Fibroblast of lung (primary cell): Measurements from ENCODE around the gene SLC22A4. TPM values are rescaled to one million over a fixed set of nuclear protein-coding genes. Genes with fewer than 3 reads are reported as not detected.

ENCODE experiments used
- DNase-seq, 2 donors: peaks; one replicate each; pipeline versions ENCODE4 v3.0.0 to v3.0.0-alpha.2; 2010; ENCODE audit warnings: low read depth in 2 of 2
- H2AFZ ChIP-seq: 2 replicates; pipeline ENCODE4 v1.5.1; 2012; ENCODE audit warnings: low read length, control low read depth, inconsistent platforms
- H3K27ac ChIP-seq: 2 replicates; pipeline ENCODE4 v1.5.1; 2011; ENCODE audit warnings: low read length, control low read depth; ENCODE audit not compliant: insufficient read depth
- H3K27me3 ChIP-seq: 2 replicates; pipeline ENCODE4 v1.5.1; 2011; ENCODE audit warnings: mild to moderate bottlenecking, low read length; ENCODE audit not compliant: control insufficient read depth, insufficient read depth
- H3K36me3 ChIP-seq: 2 replicates; pipeline ENCODE4 v1.5.1; 2011; ENCODE audit warnings: low read length; ENCODE audit not compliant: control insufficient read depth, insufficient read depth
- H3K4me1 ChIP-seq: 2 replicates; pipeline ENCODE4 v1.5.1; 2011; ENCODE audit warnings: low read length; ENCODE audit not compliant: control insufficient read depth, insufficient read depth; ENCODE audit errors: extremely low read depth
- H3K4me2 ChIP-seq: 2 replicates; pipeline ENCODE4 v1.5.1; 2011; ENCODE audit warnings: low read length, control low read depth; ENCODE audit not compliant: insufficient read depth; ENCODE audit errors: extremely low read depth
- H3K4me3 ChIP-seq, 4 experiments: fragments of 200-600 bp in 1 of 4; sonication (generic) in 1 of 4; replicated peaks in 1 of 4; 2 replicates each; pipeline ENCODE4 v1.5.1; 2011 to 2016; ENCODE audit warnings: low read length in 4 of 4, low read depth in 3 of 4, mild to moderate bottlenecking in 3 of 4, control low read depth in 2 of 4, inconsistent platforms in 1 of 4, mixed read lengths in 1 of 4; ENCODE audit not compliant: insufficient read depth in 1 of 4; ENCODE audit errors: control extremely low read depth in 1 of 4
- H3K79me2 ChIP-seq: 2 replicates; pipeline ENCODE4 v1.5.1; 2012; ENCODE audit warnings: mild to moderate bottlenecking, low read length, inconsistent platforms; ENCODE audit not compliant: control insufficient read depth, insufficient read depth
- H3K9ac ChIP-seq: 2 replicates; pipeline ENCODE4 v1.5.1; 2011; ENCODE audit warnings: mild to moderate bottlenecking, low read length, control low read depth; ENCODE audit not compliant: insufficient read depth
- H3K9me3 ChIP-seq: 2 replicates; pipeline ENCODE4 v1.5.1; 2012; ENCODE audit warnings: low read depth, low read length; ENCODE audit not compliant: control insufficient read depth, insufficient read depth
- H4K20me1 ChIP-seq: 2 replicates; pipeline ENCODE4 v1.5.1; 2011; ENCODE audit warnings: low read length; ENCODE audit not compliant: control insufficient read depth, insufficient read depth; ENCODE audit errors: extremely low read depth
- EZH2 ChIP-seq: IDR thresholded peaks from 2 replicates; pipeline ENCODE4 v1.5.1; 2012; ENCODE audit warnings: low read length, control low read depth, mild to moderate bottlenecking; ENCODE audit errors: missing control alignments
- polyA plus RNA-seq, 2 donors: library from polyadenylated mRNA; depleted of rRNA in 1 of 2; stranded (reverse) in 1 of 2; unstranded in 1 of 2; fragments of >200 nt; gene quantifications; 2 replicates each; pipeline ENCODE4 v1.2.1, GENCODE V29; 2011 to 2012; ENCODE audit warnings: missing spikeins in 1 of 2
- total RNA-seq: library from RNA; depleted of rRNA; stranded (reverse); fragments of >200 nt; gene quantifications from 2 replicates; pipeline ENCODE4 v1.2.1, GENCODE V29; 2014
- TF ChIP-seq, protein P1 (sequence below), 2 donors: IDR thresholded peaks in 1 of 2; conservative IDR thresholded peaks in 1 of 2; 1 replicate in 1 of 2; 2 replicates in 1 of 2; pipeline ENCODE4 v1.5.1; 2011 to 2012; ENCODE audit warnings: low read length in 2 of 2, control low read depth in 1 of 2, inconsistent platforms in 1 of 2, low read depth in 1 of 2, mild to moderate bottlenecking in 1 of 2

The SLC22A4 gene
- total and polyA plus RNA-seq, 2 donors (not counting 1 experiment from before 2014, with no cell fraction given): 1.1 to 4.1 TPM

GRCh38 chr5:132339502-132339901 is 45.3 kb downstream of the SLC22A4 start:
- H2AFZ ChIP-seq: no peak overlapping the region
- no peak overlapping the region for H3K4me3 ChIP-seq
- DNase-seq: no peak
- H3K9ac ChIP-seq: no peak overlapping the region
- H3K27ac ChIP-seq: no peak overlapping the region
- no peaks in the 10 kb centered on the region for H3K36me3 ChIP-seq
- H4K20me1 ChIP-seq: no peaks in the 10 kb centered on the region
- TF ChIP-seq, protein P1, sequence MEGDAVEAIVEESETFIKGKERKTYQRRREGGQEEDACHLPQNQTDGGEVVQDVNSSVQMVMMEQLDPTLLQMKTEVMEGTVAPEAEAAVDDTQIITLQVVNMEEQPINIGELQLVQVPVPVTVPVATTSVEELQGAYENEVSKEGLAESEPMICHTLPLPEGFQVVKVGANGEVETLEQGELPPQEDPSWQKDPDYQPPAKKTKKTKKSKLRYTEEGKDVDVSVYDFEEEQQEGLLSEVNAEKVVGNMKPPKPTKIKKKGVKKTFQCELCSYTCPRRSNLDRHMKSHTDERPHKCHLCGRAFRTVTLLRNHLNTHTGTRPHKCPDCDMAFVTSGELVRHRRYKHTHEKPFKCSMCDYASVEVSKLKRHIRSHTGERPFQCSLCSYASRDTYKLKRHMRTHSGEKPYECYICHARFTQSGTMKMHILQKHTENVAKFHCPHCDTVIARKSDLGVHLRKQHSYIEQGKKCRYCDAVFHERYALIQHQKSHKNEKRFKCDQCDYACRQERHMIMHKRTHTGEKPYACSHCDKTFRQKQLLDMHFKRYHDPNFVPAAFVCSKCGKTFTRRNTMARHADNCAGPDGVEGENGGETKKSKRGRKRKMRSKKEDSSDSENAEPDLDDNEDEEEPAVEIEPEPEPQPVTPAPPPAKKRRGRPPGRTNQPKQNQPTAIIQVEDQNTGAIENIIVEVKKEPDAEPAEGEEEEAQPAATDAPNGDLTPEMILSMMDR (conservative IDR thresholded peaks at IDR 0.05 in 1 of 2, IDR thresholded peaks at IDR 0.05 in 1 of 2; ENCODE audit: low read depth in 1 of 2, low read length in 2 of 2): no peak
- TF ChIP-seq EZH2: no peak
- H3K9me3 ChIP-seq: no peaks in the 10 kb centered on the region
- H3K4me1 ChIP-seq: no peaks in the 10 kb centered on the region
- no peaks in the 10 kb centered on the region for H3K27me3 ChIP-seq
- H3K4me2 ChIP-seq: no peak overlapping the region
- no peaks in the 10 kb centered on the region for H3K79me2 ChIP-seq

GRCh38 chr5:132342291-132343180 is 48.3 kb downstream of the SLC22A4 start:
- Histone ChIP-seq H3K27ac (no peak overlapping the region), H3K4me1 (no peaks in the 10 kb centered on the region), H3K9me3 (no peaks in the 10 kb centered on the region), H4K20me1 (no peaks in the 10 kb centered on the region), H3K27me3 (no peaks in the 10 kb centered on the region), H3K36me3 (no peaks in the 10 kb centered on the region), H2AFZ (no peak overlapping the region), H3K79me2 (no peaks in the 10 kb centered on the region), H3K9ac (no peak overlapping the region), H3K4me2 (no peak overlapping the region), H3K4me3 (no peak overlapping the region)
- no peak for TF ChIP-seq EZH2
- TF ChIP-seq, protein P1 (conservative IDR thresholded peaks at IDR 0.05 in 1 of 2, IDR thresholded peaks at IDR 0.05 in 1 of 2; ENCODE audit: low read depth in 1 of 2, low read length in 2 of 2): peak in 1 of 2 donors; percentile 10
- DNase-seq: peak in 1 of 2 donors; percentile 13

DNA sequence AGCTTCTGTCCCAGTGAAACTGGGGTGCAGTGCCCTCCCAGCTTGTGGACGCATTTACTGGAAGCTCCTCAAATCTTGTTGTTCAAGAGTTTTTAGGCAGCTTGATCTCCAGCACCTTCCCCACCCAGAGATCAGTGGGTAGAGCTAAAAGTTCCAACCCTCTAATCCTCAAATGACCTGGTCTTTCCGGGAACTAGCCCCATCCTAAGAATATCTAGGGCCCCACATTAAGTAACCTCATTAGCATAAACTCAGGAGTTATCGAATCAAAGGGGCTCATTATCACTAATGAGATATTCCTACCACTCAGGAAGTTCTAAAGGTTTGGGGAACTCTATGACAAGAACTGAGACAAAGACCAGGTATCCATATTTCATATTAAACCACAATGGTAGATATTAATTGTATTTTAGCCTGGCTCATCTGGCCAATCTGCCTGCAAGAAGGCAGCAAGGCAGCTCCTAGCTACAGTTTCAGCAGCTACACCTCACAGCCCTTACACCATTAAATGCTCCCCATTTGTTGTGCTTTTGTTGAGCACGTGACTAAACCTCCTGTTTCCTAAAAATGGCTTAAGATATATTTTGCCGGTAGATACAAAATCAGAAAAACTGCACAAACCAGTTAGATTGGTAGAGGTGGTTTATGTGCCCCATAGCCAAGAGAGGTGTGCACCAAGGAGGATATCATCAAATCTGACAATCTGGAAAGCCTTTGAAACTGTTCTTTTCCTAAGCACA is 50.8 kb downstream of the SLC22A4 start:
- DNase-seq: no peak
- TF ChIP-seq, protein P1 (conservative IDR thresholded peaks at IDR 0.05 in 1 of 2, IDR thresholded peaks at IDR 0.05 in 1 of 2; ENCODE audit: low read depth in 1 of 2, low read length in 2 of 2): no peak
- no peak for TF ChIP-seq EZH2
- Histone ChIP-seq H3K79me2 (no peaks in the 10 kb centered on the region), H3K9ac (no peak overlapping the region), H2AFZ (no peak overlapping the region), H3K27ac (no peak overlapping the region), H3K4me1 (no peaks in the 10 kb centered on the region), H3K9me3 (no peaks in the 10 kb centered on the region), H3K36me3 (no peaks in the 10 kb centered on the region), H3K4me3 (no peak overlapping the region), H3K27me3 (no peaks in the 10 kb centered on the region), H4K20me1 (no peaks in the 10 kb centered on the region), H3K4me2 (no peak overlapping the region)
